GM08714 (cell line): ENCODE data around the gene PRKAG2.

Experiments
- H3K4me3 ChIP-seq: fragments of 200-500 bp; sonication (Bioruptor generic); 2 replicates; pipeline ENCODE4 v1.5.1; 2014; ENCODE audit warnings: mild to moderate bottlenecking, low read length, inconsistent platforms
- ZNF274 ChIP-seq: IDR thresholded peaks from 2 replicates; pipeline ENCODE4 v1.6.1; 2012; ENCODE audit warnings: mild to moderate bottlenecking, low read depth, low read length

Gene PRKAG2

DNA sequence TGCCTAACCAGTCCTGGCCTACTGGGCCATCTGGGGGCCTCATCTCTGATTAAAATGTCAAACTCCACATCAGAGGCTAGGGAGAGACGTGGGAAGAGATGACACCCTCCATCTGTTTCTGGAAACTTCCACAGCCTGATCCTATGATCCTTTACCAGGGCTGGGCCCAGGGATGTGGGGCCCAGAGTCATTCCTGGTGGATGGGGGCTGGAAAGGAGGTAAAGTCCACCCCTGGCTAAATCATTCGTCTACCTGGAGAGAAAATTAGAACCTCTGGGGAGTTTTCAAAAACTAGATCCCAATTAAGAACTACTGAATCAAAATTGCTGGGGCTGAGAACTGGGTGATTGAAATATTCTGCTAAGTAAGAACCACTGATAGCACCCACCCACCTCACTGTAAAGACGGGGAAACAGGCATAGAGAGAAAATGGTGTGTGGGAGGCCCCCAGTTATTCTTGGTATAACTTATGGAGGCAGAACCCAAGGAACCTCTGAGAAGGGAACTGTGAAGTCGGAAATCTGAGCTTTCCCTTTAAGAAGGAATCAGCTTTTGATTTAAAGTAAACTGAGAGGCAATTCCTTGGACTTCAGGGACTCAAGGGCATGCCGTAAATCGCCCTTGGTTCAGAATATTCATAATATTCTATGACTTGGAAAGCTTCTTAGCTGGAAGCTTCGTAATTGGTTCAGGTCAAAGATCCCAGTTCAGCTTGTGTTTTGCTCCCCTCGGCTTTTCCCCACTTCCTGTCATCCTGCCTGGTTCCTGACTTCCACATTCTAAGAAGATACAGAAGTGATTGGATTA lies 53.1 kb downstream of the PRKAG2 start:
- TF ChIP-seq ZNF274 = no peak
- H3K4me3 ChIP-seq = no peak overlapping the region

DNA sequence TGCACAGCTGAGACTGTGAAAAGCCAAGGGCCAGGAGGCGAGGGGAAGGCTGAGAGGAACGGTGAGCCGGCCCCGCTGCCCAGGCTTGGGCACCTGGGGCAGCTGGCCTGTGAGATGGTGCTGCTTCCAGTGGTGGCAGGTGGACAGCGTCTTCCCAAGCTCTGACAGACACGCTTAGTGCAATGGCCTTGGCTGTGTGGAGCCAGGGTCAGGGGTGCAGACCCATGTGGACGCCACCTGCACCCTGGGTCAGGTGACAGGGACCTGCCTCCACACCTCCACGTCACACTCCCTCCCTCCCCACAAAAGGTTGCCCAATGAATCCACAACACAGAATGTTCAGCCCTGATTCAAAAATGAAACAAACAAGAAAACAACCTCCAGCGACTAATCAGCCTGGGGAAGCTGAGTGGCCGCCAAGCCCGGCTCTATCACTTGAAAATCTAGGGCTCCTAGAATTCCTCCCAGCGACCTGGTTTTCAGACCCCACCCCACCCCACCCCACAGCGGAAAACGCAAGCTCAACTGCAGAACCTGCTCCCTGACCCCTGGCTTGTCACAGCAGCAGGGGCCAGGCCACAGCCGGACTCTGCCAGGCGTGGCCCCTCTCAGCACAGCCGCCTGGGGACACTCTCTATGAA lies 54.3 kb downstream of the PRKAG2 start:
- no peak overlapping the region for H3K4me3 ChIP-seq
- no peak for TF ChIP-seq ZNF274

DNA sequence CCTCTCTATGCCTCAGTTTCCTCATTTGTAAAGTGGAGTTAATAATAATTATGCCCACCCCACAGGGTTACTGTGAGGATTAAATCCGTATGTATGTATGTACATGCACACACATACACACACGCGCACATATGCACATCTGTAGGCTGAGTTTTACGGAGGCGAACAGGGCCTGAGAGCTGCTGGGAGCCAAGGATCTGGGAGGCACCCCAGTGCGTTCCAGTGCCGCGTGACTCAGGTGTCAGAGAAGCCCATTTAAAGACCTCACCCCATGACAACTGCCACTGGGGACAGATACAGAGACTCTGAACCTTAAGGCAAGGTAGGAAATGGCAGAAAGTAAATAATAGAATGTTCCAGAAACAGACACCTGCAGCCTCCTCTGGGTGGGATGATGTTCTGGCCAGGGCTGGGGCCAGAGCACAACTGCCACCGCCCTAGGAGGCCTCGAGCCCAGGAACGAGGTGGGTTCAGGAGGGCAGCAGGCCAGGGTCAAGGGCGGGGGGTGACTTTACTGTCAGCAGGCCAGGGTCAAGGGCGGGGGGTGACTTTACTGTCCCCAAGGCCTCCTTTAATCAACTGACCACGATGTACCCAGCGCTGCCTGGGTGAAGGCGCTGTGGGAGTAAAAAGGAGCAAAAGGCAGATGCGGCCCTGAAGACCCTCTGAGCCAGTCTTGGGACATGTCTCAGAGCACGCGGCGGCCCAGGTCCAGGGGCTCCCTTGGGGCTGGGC lies 54.9 kb downstream of the PRKAG2 start:
- TF ChIP-seq ZNF274 = no peak
- H3K4me3 ChIP-seq = no peak overlapping the region

DNA sequence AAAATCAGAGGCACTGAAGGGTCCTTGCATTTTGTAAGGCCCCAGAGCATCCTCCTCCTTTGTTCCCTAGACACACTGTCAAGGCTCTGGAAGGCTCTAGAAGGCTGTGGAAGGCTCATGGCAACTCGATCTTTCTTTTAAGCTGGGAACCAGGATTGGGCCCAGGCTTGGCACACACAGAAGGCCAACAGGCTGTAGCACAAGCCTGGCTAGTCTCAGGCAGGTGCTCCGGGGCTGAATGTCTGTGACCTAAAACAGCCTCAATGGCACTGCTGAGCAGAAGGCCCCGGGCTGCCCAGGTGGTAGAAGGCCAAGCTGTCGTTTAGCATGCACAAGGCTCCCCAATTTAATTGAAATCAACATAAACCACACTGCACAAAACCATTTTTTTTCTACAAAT lies 55.7 kb downstream of the PRKAG2 start:
- TF ChIP-seq ZNF274 = no peak
- no peak overlapping the region for H3K4me3 ChIP-seq

DNA sequence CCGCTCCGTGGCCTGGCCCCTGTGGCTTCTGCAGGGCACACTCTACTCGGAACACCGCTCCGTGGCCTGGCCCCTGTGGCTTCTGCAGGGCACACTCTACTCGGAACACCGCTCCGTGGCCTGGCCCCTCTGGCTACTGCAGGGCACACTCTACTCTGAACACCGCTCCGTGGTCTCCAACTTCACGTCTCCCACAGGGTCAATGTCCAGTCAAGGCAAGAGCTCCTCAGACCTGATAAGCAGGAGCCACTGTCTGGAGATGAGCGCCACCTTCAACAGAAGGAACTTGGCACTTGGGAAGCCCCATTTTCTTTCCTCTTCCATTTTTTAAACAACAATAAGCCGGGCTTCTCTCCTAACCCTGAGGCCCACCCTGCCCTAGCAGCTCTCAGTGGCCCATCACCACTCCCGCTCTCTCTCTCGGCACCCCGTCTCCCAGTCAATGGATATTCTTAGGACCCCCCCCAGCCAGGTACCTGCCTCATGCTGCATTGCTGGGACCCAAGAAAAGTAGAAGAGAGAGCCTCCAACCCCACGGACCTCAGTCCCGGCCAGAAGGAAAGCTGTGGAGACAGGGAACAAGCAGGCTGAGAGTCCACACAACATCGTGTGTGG lies 56.3 kb downstream of the PRKAG2 start:
- no peak for TF ChIP-seq ZNF274
- H3K4me3 ChIP-seq = no peak overlapping the region

DNA sequence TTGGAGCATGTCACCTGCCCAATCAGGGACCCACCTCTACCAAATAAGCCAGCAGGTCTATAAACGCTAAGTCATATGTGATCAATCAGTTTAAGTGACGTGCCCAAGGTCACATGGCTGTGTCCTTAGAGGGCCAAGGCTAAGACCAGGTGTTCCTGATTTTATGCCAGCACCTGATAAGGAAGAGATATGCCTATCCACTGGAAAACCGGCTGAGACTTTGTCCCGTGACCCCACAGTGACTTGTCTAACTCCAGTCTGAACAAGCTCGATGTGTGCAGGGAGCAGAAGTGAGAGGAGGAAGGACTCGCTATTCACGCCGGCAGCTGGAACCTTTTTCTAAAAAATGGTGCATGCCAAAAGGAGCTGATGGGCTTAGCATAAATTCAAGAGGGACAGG lies 57.0 kb downstream of the PRKAG2 start:
- no peak overlapping the region for H3K4me3 ChIP-seq

DNA sequence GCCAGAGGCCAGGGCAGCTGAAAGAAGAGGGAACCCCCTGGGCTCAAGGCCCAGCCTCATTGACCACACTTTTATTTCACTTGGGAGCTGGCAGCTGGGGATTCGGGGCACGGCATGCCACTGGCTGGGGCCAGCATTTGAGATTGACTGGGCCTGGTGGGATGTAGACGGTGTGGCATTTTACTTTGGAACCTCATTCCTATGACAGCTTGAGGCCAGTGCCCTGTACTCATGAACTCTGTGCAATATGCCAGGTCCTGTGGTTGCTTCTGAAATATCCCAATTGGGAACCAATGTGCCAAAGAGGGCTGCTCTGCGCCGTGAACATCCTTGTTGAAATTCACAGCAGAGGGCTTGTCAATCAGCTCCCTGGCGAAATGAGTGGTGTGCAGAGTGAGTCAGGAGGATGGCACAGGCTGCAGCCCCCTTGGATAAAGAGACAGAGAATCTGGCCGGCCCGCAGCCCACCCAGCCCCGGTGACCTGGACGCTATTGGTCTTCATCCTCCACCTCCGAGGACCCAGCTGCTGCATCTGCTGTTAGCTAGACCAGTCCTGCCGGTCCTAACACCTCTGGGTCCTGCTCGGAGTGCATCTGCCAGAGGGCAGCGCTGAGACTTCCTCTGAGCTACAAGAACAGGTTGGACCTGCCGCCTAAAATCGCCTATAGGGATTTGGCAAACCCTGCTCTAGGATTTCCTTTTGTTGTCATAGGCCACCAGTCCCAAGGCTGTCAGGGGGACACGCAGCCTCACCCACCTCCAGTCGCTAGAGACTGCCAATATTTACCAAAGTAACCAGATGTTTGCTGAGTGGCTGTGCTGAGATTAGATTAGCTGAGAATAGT lies 58.0 kb downstream of the PRKAG2 start:
- H3K4me3 ChIP-seq = no peak overlapping the region
- TF ChIP-seq ZNF274 = no peak

More for the DNA sequence above, 57.0 kb downstream of the PRKAG2 start:
- no peak for TF ChIP-seq ZNF274

DNA sequence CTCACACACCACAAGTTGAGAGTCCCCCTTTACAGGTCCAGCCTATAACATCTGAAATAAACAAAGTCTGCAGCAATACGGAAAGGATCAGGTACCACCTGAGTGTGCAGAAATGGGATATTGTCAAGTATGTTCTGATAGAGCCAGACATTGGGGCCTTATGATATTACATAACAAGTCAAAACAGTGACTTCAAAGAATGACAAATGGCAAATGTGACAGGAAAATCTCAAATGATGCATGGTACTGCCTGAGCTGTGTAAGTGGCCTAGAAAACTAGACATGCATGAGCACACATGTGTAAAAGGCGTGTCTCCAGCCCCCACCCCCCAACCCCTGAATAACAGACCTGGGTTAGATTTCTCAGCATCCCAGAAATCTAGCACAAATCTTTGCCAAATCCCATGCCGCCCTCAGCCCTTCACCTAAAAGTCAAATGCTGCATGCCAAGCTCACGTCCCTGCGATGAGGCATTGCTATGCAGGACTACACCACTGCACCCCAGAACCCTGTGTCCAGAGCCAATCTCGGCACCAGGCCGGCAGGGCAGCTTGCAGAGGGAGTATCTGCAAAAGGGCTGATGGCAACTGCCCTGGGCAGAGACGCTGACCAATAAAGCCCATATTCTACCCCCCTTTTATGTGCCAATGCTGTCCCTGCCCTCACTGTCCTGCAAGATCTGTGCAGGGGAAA lies 58.8 kb downstream of the PRKAG2 start:
- H3K4me3 ChIP-seq = no peak overlapping the region
- no peak for TF ChIP-seq ZNF274

DNA sequence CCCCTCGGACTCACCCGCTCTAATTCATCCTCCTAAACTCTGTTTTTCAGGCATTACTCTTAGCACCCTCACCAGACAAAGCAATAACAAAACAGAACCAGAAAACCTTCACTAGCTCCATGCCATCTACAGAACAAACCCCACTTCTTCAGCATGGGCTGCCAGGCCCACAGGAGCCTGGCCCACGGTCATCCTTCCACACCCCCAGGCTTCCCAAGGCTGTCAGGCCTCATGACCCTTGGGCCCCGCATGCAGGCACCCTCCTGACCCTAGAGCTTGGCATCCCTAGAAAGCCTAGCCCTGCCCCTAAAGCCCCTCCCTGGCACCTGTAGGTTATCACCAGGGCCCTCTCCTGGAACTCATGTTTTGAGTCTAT lies 59.6 kb downstream of the PRKAG2 start:
- no peak overlapping the region for H3K4me3 ChIP-seq
- no peak for TF ChIP-seq ZNF274

DNA sequence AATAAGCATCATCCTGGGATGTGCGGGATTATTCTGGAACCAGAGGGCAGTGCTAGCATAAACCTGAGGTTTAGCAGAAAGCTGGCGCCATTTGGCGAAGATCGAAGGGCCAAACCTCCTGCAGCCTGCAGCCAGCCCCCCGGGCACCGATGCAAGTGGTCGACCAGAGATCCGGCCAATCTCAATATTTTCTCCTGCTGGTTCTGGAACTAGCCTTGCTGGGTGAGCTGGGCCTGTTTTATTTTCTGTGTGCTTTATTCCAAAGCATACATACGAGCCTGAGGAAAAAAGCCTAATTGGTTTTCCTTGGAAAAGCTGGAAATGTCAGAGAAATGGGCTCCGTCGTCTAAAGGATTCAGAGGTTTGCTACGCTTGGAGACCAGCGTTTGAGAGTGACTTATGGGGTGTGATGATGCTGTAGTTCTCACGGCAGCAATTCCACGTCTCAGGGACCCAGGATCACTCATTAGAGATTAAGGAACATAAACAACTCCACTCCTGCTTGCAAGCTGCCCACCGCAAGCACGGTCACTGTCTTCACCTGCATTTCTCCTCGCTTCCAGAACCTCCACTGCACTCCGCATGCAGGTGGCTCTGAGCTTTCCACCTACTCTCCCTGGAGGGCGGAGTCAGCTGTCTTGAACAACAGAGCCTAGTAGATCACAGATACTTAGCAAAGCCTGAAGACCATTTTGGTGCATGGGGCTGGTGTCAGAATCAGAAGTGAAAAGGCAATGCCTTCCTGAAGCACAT lies 60.2 kb downstream of the PRKAG2 start:
- no peak for TF ChIP-seq ZNF274
- H3K4me3 ChIP-seq = no peak overlapping the region

DNA sequence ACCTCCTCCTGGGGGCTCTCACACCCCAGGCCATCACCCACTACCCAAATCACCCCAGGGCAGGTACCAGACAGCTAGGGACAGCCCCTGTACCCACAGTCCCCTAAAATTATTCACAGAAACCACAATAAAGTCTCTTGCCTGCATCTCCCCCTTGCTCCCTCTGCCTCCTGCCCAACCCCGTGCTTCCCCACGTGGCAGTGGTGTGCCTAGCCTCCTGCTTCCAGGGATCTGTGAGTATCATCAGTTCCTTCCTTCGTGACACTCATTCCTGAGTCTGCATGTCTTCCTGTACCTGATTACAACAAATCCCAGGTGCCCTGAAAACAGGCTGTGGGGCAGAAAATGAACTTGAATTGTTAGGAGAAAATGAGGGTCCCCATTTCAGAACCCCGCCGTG lies 61.5 kb downstream of the PRKAG2 start:
- TF ChIP-seq ZNF274 = no peak
- H3K4me3 ChIP-seq = no peak overlapping the region

DNA sequence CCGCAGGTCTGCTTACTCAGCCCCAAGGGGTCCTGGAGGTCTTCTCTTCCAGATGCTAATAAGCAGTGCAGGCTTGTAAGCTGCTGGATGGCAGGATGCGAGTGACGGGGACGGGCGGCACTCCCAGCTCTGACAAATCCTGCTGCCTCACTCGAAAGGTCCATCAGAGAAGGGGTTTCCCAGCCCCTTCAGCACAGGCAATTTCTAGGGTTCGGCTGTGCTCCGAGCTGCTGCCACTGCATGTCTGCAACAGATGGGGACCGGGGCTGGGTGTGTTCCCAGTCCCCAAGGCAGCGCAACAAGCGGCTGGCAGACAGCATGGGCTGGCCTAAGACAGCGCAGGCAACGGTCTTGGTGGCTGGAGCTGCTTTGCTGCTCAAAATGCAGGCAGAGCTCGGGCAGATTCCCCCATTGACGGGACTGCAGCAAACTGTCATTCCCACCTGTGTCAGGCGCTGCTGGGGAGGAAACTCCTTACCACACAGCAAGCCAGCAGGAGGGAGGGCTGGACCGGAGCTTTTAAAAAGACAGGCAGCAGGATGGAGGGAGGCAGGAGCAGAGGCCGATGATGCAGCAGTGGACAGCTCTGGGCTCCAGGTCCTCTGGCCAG lies 62.4 kb downstream of the PRKAG2 start:
- no peak overlapping the region for H3K4me3 ChIP-seq
- TF ChIP-seq ZNF274 = no peak
